Measurements from ENCODE around the gene ARPC2.
A peak's percentile ranks its signal among the peaks of the same experiment; 100 is the strongest.
"Not testable (repeated sequence)": the region's sequence is repeated elsewhere in the genome, so short reads cannot be mapped to it uniquely, and the experiment has no call there.

The ARPC2 gene

GRCh38 chr2:218264773-218265561 lies 48.0 kb downstream of the ARPC2 start:
- no peak for DNase-seq
- intact Hi-C loops (cut with DNase I): no loop called here

- intact Hi-C loops (cut with DNase I): no loop called here
- no peak for DNase-seq
Observed at GRCh38 chr2:218265626-218266025, 48.6 kb downstream of the ARPC2 start.

- DNase-seq: no peak
- intact Hi-C loops (cut with DNase I): no loop called here
Observed at GRCh38 chr2:218266316-218266979, 49.5 kb downstream of the ARPC2 start.

GRCh38 chr2:218267259-218267658 lies 50.3 kb downstream of the ARPC2 start:
- DNase-seq: no peak
- intact Hi-C loops (cut with DNase I): no loop called here

GRCh38 chr2:218269900-218270720 lies 53.1 kb downstream of the ARPC2 start, which contains the start of the genes AAMP and PNKD:
AAMP (minus strand) TSS chr2:218270137; CDS start chr2:218270086, 51 bp downstream.
PNKD (plus strand) TSS chr2:218270519; CDS start chr2:218270536, 17 bp downstream.
- intact Hi-C loops (cut with DNase I): loop anchor here (2.0 to 5.0 kb wide), 2 partner anchors 53 to 127 kb away; partner anchors contain the start of genes ARPC2 and CTDSP1
- peak; percentile 99 to 100 (median 100) for DNase-seq

- peak in 5 of 42 donors; percentile 26 to 47 (median 40) for DNase-seq
- intact Hi-C loops (cut with DNase I): loop anchor here (2.0 to 5.0 kb wide), 2 partner anchors 54 to 126 kb away; partner anchors contain the start of genes ARPC2 and CTDSP1
Observed at GRCh38 chr2:218270721-218271486, 53.9 kb downstream of the ARPC2 start.

- DNase-seq: no peak
- intact Hi-C loops (cut with DNase I): loop anchor here (2.0 to 5.0 kb wide), 2 partner anchors 55 to 126 kb away; partner anchors contain the start of genes ARPC2 and CTDSP1
Observed at GRCh38 chr2:218271487-218271797, 54.5 kb downstream of the ARPC2 start.

- DNase-seq: no peak
- intact Hi-C loops (cut with DNase I): loop anchor here (2.0 to 5.0 kb wide), 2 partner anchors 55 to 125 kb away; partner anchors contain the start of genes ARPC2 and CTDSP1
Observed at GRCh38 chr2:218271865-218272530, 55.0 kb downstream of the ARPC2 start.

- intact Hi-C loops (cut with DNase I): loop anchor here (5.0 kb wide), 1 partner anchor 125 kb away; the partner anchor contains the start of gene CTDSP1
Observed at GRCh38 chr2:218272531-218273212, 55.7 kb downstream of the ARPC2 start.

GRCh38 chr2:218273214-218273907 lies 56.4 kb downstream of the ARPC2 start:
- intact Hi-C loops (cut with DNase I): loop anchor here (5.0 kb wide), 1 partner anchor 124 kb away; the partner anchor contains the start of gene CTDSP1
- not testable (repeated sequence) for DNase-seq

More at GRCh38 chr2:218272531-218273212, 55.7 kb downstream of the ARPC2 start:
- DNase-seq: peak; percentile 75 to 93 (median 86)

GRCh38 chr2:218273908-218274249 lies 56.9 kb downstream of the ARPC2 start:
- no peak for DNase-seq
- intact Hi-C loops (cut with DNase I): loop anchor here (5.0 kb wide), 1 partner anchor 123 kb away; the partner anchor contains the start of gene CTDSP1

- DNase-seq: no peak
- intact Hi-C loops (cut with DNase I): loop anchor here (5.0 kb wide), 1 partner anchor 123 kb away; the partner anchor contains the start of gene CTDSP1
Observed at GRCh38 chr2:218274586-218274985, 57.6 kb downstream of the ARPC2 start.

- no peak for DNase-seq
- intact Hi-C loops (cut with DNase I): no loop called here
Observed at GRCh38 chr2:218275371-218276072, 58.5 kb downstream of the ARPC2 start.

GRCh38 chr2:218276986-218277755 lies 60.2 kb downstream of the ARPC2 start:
- intact Hi-C loops (cut with DNase I): no loop called here
- DNase-seq: no peak

- intact Hi-C loops (cut with DNase I): no loop called here
- DNase-seq: no peak
Observed at GRCh38 chr2:218277921-218278320, 60.9 kb downstream of the ARPC2 start.
